ENCODE results near the gene RALGAPA2.
A peak's percentile ranks its signal among the peaks of the same experiment; 100 is the strongest.

Gene RALGAPA2

GRCh38 chr20:20368418-20369249, 343.8 kb downstream of the RALGAPA2 start:
- H3K27ac ChIP-seq (ENCODE audit: low read depth, low read length, poor library complexity, severe bottlenecking): no peak overlapping the region
- no peaks in the 10 kb centered on the region for H3K4me1 ChIP-seq (ENCODE audit: insufficient read depth, low read length, severe bottlenecking)
- H4K20me1 ChIP-seq (ENCODE audit: insufficient read depth, low read length): no peaks in the 10 kb centered on the region
- H3K4me3 ChIP-seq (ENCODE audit: low read depth, low read length, poor library complexity, severe bottlenecking): peak overlapping the region; percentile 43
- no peak overlapping the region for H2AFZ ChIP-seq (ENCODE audit: low read length)
- no peaks in the 10 kb centered on the region for H3K79me2 ChIP-seq (ENCODE audit: insufficient read depth, low read length)
- H3K4me2 ChIP-seq (ENCODE audit: low read length): peak overlapping the region; percentile 53
- TF ChIP-seq CTCF (IDR thresholded peaks at IDR 0.05; ENCODE audit: low read length) (no peak), EZH2 (IDR thresholded peaks at IDR 0.05; ENCODE audit: borderline replicate concordance, low read length) (no peak)
- H3K27me3 ChIP-seq (ENCODE audit: insufficient read depth, low read length): peaks cover 4% of the 10 kb centered on the region; the same call in 1 of the 2 replicates
- H3K9me3 ChIP-seq (ENCODE audit: low read length): no peaks in the 10 kb centered on the region
- no peaks in the 10 kb centered on the region for H3F3A ChIP-seq (ENCODE audit: insufficient read depth, low read length)
- H3K36me3 ChIP-seq (ENCODE audit: insufficient read depth, low read length): no peaks in the 10 kb centered on the region
- H3K9ac ChIP-seq (ENCODE audit: low read length): no peak overlapping the region
- H3K9me2 ChIP-seq (ENCODE audit: low read depth, low read length): no peaks in the 10 kb centered on the region

GRCh38 chr20:20367575-20368417, 344.6 kb downstream of the RALGAPA2 start, which contains the start of gene INSM1:
INSM1 (plus strand) TSS chr20:20368104; CDS start chr20:20368268, 164 bp downstream.
- peak within 1 kb of the TSS; percentile 57 for H3K4me2 ChIP-seq (ENCODE audit: low read length)
- no peaks in the 10 kb centered on the region for H3K9me3 ChIP-seq (ENCODE audit: low read length)
- H3F3A ChIP-seq (ENCODE audit: insufficient read depth, low read length): no peaks in the 10 kb centered on the region
- H3K36me3 ChIP-seq (ENCODE audit: insufficient read depth, low read length): no peaks in the 10 kb centered on the region
- no peaks in the 10 kb centered on the region for H4K20me1 ChIP-seq (ENCODE audit: insufficient read depth, low read length)
- peak within 1 kb of the TSS; percentile 43 for H3K4me3 ChIP-seq (ENCODE audit: low read depth, low read length, poor library complexity, severe bottlenecking)
- no peaks in the 10 kb centered on the region for H3K4me1 ChIP-seq (ENCODE audit: insufficient read depth, low read length, severe bottlenecking)
- peaks cover 4% of the 10 kb centered on the region; the same call in 1 of the 2 replicates for H3K27me3 ChIP-seq (ENCODE audit: insufficient read depth, low read length)
- no peak within 1 kb of the TSS for H2AFZ ChIP-seq (ENCODE audit: low read length)
- no peak for TF ChIP-seq CTCF (IDR thresholded peaks at IDR 0.05; ENCODE audit: low read length)
- no peak for TF ChIP-seq EZH2 (IDR thresholded peaks at IDR 0.05; ENCODE audit: borderline replicate concordance, low read length)
- no peak within 1 kb of the TSS for H3K9ac ChIP-seq (ENCODE audit: low read length)
- H3K27ac ChIP-seq (ENCODE audit: low read depth, low read length, poor library complexity, severe bottlenecking): no peak within 1 kb of the TSS
- H3K9me2 ChIP-seq (ENCODE audit: low read depth, low read length): no peaks in the 10 kb centered on the region
- H3K79me2 ChIP-seq (ENCODE audit: insufficient read depth, low read length): no peaks in the 10 kb centered on the region

GRCh38 chr20:20366876-20367574, 345.4 kb downstream of the RALGAPA2 start:
- Histone ChIP-seq H3K27ac (ENCODE audit: low read depth, low read length, poor library complexity, severe bottlenecking) (no peak overlapping the region), H4K20me1 (ENCODE audit: insufficient read depth, low read length) (no peaks in the 10 kb centered on the region), H2AFZ (ENCODE audit: low read length) (no peak overlapping the region), H3K27me3 (ENCODE audit: insufficient read depth, low read length) (peaks cover 4% of the 10 kb centered on the region; the same call in 1 of the 2 replicates), H3K4me2 (ENCODE audit: low read length) (peak overlapping the region; percentile 57; the same call in 1 of the 2 replicates), H3K4me1 (ENCODE audit: insufficient read depth, low read length, severe bottlenecking) (no peaks in the 10 kb centered on the region), H3K9me2 (ENCODE audit: low read depth, low read length) (no peaks in the 10 kb centered on the region), H3F3A (ENCODE audit: insufficient read depth, low read length) (no peaks in the 10 kb centered on the region), H3K79me2 (ENCODE audit: insufficient read depth, low read length) (no peaks in the 10 kb centered on the region), H3K4me3 (ENCODE audit: low read depth, low read length, poor library complexity, severe bottlenecking) (peak overlapping the region; percentile 41), H3K9ac (ENCODE audit: low read length) (no peak overlapping the region), H3K9me3 (ENCODE audit: low read length) (no peaks in the 10 kb centered on the region), H3K36me3 (ENCODE audit: insufficient read depth, low read length) (no peaks in the 10 kb centered on the region)
- TF ChIP-seq EZH2 (IDR thresholded peaks at IDR 0.05; ENCODE audit: borderline replicate concordance, low read length) (no peak), CTCF (IDR thresholded peaks at IDR 0.05; ENCODE audit: low read length) (no peak)

Data from OCI-LY1 (cell line).